Uterus (tissue), 2 donors: ENCODE data around the gene OSBPL2.

Source experiments
- CTCF ChIP-seq, 4 experiments: fragments of 200-600 bp in 2 of 4; fragments of 450-650 bp in 2 of 4; sonication (generic) in 2 of 4; IDR thresholded peaks; one replicate each; pipeline ENCODE4 v1.5.1; 2016 to 2019; ENCODE audit warnings: antibody characterized with exemption in 4 of 4, mild to moderate bottlenecking in 2 of 4, moderate library complexity in 1 of 4
- POLR2A ChIP-seq, 2 donors: fragments of 450-650 bp; IDR thresholded peaks; one replicate each; pipeline ENCODE4 v1.6.1; 2016; ENCODE audit warnings: antibody characterized with exemption in 2 of 2, mild to moderate bottlenecking in 1 of 2, moderate library complexity in 1 of 2

- TF ChIP-seq POLR2A (IDR thresholded peaks at IDR 0.05) (no peak), CTCF (IDR thresholded peaks at IDR 0.05) (no peak)
These were observed 20.4 kb downstream of the OSBPL2 start for GRCh38 chr20:62258499-62259293.
